HG02588 (cell line): ENCODE measurements around the gene TMEM255B.
"Not testable (repeated sequence)": the region's sequence is repeated elsewhere in the genome, so short reads cannot be mapped to it uniquely, and the experiment has no call there.

Source experiments
- ATAC-seq: cut with Tn5 transposase; IDR thresholded peaks from one replicate; pipeline ENCODE4 v1.9.1; 2021; ENCODE audit warnings: mild to moderate bottlenecking, moderate library complexity; ENCODE audit not compliant: unreplicated experiment

Gene TMEM255B

GRCh38 chr13:113734099-113734825, 24.8 kb upstream of the TMEM255B start:
- no peak for ATAC-seq

DNA sequence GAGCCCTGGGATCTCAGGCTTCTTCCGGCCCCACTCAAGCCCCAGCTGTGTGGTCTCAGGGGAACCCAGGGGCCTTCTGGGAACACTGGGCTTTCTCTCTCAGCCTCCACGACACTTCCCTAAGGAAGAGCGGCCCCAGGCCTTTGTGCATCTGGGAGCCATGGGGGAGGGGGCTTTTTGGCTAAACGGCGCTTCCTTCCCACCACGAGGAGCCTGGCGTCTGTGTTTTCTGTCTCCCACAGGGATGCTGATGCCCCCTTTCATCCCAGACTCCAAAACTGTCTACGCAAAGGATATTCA, 24.2 kb upstream of the TMEM255B start:
- ATAC-seq: no peak

- no peak for ATAC-seq
These were observed 23.8 kb upstream of the TMEM255B start for GRCh38 chr13:113735194-113735593.

DNA sequence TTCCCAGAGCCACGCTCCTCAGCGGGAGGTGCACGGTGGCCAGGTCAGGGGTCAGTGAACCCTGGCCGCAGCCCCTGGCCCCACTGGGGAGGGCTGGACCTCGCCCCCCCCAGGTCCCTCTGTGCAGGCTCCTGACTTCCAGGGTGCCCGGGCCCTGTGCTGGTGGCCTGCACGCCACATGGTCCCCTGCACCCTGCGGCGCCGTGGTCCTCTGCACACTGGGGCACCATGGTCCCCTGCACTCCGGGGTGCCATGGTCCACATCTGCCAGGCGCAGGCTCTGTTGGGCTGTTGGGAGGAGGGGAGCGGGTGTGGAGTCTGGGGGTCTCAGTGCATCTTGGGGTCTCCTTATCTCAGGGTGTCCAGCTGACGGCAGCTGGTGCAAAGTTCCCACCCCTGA, 23.3 kb upstream of the TMEM255B start:
- ATAC-seq: no peak

GRCh38 chr13:113736258-113736731, 22.7 kb upstream of the TMEM255B start:
- ATAC-seq: no peak

- no peak for ATAC-seq
These were observed 21.2 kb upstream of the TMEM255B start for GRCh38 chr13:113737803-113738202.

GRCh38 chr13:113739527-113740285, 19.3 kb upstream of the TMEM255B start:
- ATAC-seq: no peak

GRCh38 chr13:113740286-113740556, 18.8 kb upstream of the TMEM255B start:
- no peak for ATAC-seq

GRCh38 chr13:113740661-113741060, 18.4 kb upstream of the TMEM255B start:
- ATAC-seq: no peak

- no peak for ATAC-seq
These were observed 17.8 kb upstream of the TMEM255B start for GRCh38 chr13:113741191-113741668.

- ATAC-seq: no peak
These were observed 17.0 kb upstream of the TMEM255B start for GRCh38 chr13:113742000-113742441.

- no peak for ATAC-seq
These were observed 16.4 kb upstream of the TMEM255B start for GRCh38 chr13:113742445-113743120.

DNA sequence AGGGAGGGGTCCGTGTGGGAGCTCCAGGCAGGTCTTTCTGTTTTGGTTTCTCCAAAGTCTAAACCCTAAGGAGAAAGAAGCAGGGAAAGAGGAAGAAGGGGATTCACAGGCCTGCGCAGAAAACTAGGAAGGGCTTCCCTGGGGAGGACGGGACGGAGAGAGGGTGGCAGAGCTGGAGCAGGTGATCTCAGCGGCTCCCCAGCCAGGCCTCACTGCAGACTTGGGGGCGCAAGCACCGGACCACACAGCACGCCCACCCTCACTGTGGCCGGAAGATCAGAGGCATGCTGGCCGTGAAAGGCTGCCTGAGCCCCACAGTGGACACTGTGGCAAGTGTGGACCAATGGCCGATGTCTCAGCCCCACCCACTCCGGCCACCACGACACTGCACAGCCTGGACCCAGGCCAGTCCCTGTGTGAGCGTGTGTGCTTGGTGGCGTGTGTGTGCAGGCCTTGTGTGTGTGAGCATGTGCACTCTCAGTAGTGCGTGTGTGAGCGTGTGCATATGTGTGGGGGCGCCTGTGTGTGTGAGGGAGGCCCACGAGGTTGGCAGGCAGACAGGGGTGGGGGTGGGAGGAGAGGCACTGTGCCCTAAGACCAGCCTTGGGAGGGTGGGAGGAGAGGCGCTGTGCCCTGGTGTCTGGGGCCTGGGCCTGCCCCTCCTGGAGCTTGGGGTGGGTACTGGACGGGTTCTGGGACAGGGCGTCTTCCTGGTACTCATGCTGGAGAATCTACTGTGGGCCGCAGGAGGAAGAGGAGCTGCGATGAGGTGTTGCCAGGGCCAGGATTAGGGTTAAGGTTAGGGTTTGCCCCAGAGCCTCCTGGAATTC, 15.4 kb upstream of the TMEM255B start:
- ATAC-seq: no peak

DNA sequence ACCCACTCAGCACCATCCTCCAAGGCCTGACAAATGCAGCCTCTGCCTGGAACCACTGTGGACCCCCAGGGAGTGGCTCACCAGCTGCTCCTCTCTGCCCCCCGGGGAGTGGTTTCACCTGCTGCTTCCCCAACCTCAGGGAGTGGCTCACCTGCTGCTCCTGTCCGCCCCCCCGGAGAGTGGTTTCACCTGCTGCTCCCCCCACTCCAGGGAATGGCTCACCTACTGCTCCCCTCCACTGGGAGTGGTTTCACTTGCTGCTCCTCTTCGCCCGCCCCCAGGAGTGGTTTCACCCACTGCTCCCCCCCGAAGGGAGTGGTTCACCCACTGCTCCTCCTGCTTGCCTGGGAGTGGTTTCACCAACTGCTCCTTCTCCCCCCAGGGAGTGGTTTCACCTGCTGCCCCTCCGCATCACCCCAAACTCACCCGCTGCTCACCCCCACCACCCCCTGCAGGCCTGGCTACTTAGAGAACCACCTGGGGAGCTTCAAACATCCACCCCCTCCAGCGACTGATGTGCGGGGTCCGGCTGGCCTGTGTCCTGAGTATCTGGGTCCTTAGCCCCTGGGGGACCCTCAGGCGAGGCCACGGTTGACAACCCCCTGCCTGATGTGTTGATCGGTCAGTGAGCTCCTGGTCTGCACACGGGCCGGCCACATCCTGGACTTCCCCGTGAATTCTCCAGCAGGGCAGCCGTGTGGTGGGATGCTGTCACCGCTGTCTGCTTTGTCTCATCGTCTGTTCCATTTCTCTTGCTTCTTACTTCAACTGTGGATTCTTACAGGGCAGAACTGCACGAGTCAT, 14.6 kb upstream of the TMEM255B start:
- ATAC-seq: no peak

DNA sequence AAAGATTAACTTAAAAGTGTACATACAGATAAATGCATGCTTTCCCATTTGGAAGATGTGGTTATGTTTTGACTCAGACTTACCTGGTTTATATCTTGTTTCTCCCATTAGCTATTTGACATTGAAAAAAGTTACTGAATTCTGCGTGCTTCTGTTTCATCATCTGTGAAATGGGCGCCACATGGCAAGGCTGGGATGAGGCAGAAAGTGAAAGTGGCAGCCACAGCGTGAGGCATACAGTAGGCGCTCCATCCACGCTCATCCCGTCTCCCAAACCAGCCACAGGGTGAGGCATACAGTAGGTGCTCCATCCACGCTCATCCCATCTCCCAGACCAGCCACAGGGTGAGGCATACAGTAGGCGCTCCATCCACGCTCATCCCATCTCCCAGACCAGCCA, 14.0 kb upstream of the TMEM255B start:
- no peak for ATAC-seq

GRCh38 chr13:113745500-113746142, 13.4 kb upstream of the TMEM255B start:
- not testable (repeated sequence) for ATAC-seq

DNA sequence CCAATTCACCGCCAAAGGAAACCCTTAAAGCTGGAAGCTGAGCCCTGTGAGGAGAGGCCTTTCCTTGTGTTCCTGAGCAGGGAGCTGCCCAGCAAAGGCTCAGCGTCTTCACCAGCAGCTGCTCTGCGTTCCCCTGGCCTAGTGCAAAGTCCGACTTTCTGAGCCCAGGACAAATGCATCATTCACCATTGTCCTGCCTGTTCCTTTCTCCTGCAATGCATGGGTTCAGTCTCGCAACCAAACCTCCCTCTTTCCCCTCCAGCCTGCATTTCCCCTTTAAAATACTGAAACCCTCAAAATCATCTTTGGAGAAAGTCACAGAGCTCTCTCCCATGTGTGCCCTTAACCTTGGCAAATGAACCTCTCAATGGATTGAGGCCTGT, 12.9 kb upstream of the TMEM255B start:
- no peak for ATAC-seq

DNA sequence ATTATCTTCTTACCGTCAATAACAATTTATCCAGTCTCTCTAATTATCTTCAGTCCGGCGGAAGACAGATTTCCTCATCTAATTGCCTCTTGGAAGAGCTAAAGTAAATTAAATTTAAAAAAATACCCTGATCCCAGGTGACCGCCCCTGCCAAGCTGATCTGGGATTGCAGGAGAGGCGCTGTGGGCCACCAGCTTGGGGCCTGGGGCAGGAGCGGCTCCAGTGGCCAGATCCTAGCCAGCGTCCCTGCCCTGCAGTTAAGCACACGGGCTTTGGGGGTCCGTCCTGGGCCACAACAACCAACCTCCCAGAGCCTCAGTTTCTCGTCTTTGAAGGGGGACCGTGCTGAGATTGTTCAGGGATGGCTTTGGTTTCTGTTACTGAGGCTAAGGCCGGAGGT, 12.4 kb upstream of the TMEM255B start:
- ATAC-seq: no peak

- ATAC-seq: no peak
These were observed 11.7 kb upstream of the TMEM255B start for GRCh38 chr13:113747291-113747833.
